Measurements from ENCODE around the gene MRNIP. TPM values are rescaled to one million over a fixed set of nuclear protein-coding genes. Genes with fewer than 3 reads are reported as not detected.

Gene MRNIP
- total RNA-seq, 3 donors from 2014 or later: 20.8 to 38.3 (median 27.5) TPM

DNA sequence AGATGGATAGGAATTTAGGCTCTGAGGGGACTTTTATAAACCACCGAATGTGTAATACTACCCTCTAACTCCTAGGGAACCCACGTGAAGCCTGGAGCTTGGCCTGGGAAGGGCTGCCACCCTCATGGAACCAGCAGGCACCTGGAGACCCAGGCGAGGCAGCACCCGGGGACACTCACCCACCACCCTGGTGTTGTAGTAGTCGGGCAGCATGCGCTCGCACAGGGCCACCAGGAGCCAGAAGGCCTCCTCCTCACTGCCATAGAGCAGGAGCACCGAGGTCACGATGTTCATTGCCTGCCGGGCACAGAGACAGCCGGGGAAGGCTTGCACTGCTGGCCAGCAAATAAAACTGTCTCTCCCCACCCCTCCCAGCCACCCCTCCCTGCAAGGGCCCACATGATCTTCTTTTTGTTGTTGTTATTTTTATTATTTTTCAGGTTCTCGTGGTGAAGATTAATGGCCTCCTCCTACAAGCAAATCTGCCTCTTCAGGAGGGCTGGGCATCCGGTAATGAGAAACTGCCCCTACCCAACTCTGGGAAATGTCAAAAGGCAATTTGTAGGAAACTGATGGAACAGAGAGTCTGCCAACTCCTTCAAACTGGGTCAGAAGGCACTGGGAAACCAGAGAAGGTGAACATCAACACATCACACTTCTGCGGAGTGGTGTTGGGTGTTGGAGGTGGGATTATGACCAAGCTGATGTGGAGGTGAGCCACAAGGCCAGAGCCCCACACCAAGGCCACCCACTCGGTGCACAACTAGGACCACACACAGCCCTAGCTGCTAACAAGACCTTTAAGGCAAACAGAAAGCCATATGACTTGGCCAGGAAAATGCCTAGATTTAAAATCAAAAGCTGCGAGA, 17.4 kb upstream of the MRNIP start:
- ATAC-seq (no peak), DNase-seq (peak in 1 of 3 donors; percentile 16)
- H3K9me3 ChIP-seq: no peaks in the 10 kb centered on the region
- intact Hi-C loops (cut with DNase I, micrococcal nuclease): no loop called here
- peaks cover 8% of the 10 kb centered on the region for H3K36me3 ChIP-seq (ENCODE audit: low read depth)
- H3K4me3 ChIP-seq: no peak overlapping the region
- H3K4me1 ChIP-seq (ENCODE audit: low read depth): no peaks in the 10 kb centered on the region
- TF ChIP-seq, protein P1, sequence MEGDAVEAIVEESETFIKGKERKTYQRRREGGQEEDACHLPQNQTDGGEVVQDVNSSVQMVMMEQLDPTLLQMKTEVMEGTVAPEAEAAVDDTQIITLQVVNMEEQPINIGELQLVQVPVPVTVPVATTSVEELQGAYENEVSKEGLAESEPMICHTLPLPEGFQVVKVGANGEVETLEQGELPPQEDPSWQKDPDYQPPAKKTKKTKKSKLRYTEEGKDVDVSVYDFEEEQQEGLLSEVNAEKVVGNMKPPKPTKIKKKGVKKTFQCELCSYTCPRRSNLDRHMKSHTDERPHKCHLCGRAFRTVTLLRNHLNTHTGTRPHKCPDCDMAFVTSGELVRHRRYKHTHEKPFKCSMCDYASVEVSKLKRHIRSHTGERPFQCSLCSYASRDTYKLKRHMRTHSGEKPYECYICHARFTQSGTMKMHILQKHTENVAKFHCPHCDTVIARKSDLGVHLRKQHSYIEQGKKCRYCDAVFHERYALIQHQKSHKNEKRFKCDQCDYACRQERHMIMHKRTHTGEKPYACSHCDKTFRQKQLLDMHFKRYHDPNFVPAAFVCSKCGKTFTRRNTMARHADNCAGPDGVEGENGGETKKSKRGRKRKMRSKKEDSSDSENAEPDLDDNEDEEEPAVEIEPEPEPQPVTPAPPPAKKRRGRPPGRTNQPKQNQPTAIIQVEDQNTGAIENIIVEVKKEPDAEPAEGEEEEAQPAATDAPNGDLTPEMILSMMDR (IDR thresholded peaks at IDR 0.05): no peak

DNA sequence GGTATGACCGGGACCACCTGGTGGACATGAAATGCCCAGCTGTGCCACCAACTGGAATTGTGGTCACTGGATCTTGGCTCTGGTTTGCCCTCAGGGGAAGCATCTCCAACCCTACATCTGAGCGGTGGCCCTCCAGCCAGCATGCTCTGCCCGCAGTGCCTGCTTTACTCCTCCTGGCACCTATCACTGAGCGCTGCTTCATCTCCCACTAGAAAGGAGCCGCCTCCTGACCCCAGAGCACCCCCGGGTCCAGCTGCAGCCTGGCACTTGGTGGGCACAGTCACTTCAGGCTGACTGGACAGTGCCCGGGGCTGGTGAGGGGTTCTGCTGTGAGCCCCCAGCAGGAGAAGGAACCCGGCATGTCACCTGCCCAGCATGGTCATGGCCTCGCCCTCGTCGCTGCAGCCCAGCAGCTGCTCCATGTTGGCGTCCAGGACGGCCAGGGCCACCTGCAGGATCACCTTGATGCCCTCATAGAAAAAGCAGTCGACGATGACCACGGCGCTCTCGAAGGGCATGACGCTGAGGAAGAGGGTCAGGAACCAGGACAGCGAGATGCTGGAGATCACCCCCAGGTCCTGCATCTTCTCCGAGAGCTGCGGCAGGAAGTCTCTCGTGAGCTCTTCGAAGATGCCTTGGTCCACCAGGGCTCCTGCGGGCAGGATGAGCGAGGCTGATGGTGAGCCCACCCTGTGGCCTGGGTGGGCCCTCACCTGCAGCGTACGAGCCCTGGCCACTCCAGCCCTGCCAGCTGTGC, 16.1 kb upstream of the MRNIP start:
- H3K4me1 ChIP-seq (ENCODE audit: low read depth): no peaks in the 10 kb centered on the region
- intact Hi-C loops (cut with DNase I, micrococcal nuclease): no loop called here
- no peak overlapping the region for H3K4me3 ChIP-seq
- peaks cover 8% of the 10 kb centered on the region for H3K36me3 ChIP-seq (ENCODE audit: low read depth)
- TF ChIP-seq, protein P1 (IDR thresholded peaks at IDR 0.05): no peak
- DNase-seq: peak in 1 of 3 donors; percentile 16
- no peak for ATAC-seq
- no peaks in the 10 kb centered on the region for H3K9me3 ChIP-seq

DNA sequence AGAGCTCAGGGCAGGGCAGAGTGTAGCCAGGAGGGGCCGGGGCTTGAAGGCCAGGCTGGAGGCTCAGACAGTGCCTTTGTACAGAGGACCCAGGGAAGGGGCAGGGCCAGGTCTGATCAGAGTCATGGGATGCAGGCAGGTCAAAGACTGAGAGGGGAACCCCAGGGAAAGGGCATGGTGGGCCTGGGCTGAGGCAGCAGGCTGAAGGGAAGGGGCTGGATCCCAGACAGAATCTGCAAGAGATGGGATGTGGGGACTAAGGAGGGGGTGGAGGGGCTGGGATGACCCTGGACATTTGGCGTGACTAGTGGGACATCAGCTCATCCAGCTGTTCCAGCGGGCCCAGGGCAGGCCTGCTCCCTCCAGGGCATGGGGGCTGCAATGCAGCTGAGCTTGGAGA, 15.5 kb upstream of the MRNIP start:
- no peak for DNase-seq
- TF ChIP-seq, protein P1 (IDR thresholded peaks at IDR 0.05): no peak
- H3K36me3 ChIP-seq (ENCODE audit: low read depth): peaks cover 8% of the 10 kb centered on the region
- intact Hi-C loops (cut with DNase I, micrococcal nuclease): no loop called here
- H3K4me3 ChIP-seq: no peak overlapping the region
- ATAC-seq: no peak
- H3K4me1 ChIP-seq (ENCODE audit: low read depth): no peaks in the 10 kb centered on the region
- no peaks in the 10 kb centered on the region for H3K9me3 ChIP-seq

DNA sequence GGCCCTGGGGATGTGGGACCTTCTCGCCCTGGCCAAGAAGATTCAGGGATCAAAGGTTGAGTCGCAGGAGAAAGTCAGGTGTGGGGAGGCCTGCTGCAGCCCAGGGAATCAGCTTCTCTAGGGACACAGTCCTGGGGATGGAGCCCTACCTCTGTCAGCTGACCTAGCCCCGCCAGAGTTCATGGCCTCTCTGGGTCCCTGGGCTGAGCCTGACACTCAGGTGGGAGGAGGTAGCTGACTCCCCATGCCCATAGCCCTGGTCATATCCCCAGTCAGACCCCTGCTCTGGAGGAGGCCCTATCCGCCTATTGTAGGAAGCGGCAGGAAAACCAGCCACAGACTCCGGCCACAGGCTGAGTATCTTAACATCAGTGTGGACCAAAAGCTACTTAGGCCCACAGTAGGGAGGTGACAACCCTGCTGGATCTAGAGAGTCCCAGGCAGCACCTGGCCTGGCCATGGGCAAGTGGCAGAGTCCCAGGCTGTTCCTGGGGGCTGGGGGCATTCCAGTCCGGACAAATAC, 15.0 kb upstream of the MRNIP start:
- TF ChIP-seq, protein P1 (IDR thresholded peaks at IDR 0.05): no peak
- H3K36me3 ChIP-seq (ENCODE audit: low read depth): peaks cover 5% of the 10 kb centered on the region

DNA sequence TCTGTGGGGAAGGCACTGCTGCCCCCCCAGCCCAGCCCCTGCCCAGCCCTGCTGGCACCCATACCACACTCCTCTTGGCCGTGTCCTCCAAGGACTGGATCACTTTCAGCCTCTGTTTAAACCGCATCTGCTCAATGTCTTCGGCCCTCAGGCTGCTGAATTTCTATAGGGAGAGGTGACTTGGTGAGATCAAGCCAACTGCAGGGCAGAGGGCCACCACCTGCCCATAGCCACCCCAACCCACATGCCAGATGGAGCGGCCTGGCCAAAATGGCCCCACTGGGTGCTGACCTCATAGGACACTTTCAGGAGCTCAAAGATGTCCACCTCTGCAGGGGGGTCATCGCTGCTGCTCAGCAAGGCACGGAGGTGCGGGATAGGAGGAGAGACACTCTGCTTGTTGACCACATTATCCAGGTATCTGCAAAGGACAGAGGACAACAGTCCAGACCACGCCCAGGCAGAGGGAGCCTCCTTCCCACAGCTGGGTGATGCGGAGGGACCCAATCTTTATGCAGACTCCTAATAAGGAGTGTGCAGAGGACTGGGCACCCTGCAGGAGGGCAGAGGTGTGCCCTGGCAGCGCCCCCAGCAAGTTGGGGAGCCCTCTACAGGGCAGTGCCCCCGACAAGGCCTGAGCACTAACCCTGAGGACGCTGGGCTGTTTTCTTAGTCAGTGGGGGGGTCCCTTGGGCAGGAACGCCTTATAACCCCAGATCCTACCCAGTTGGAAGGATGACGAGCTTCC, 14.4 kb upstream of the MRNIP start:
- TF ChIP-seq, protein P1 (IDR thresholded peaks at IDR 0.05): no peak
- no peak for ATAC-seq
- H3K9me3 ChIP-seq: no peaks in the 10 kb centered on the region
- no peaks in the 10 kb centered on the region for H3K4me1 ChIP-seq (ENCODE audit: low read depth)
- peaks cover 5% of the 10 kb centered on the region for H3K36me3 ChIP-seq (ENCODE audit: low read depth)
- peak in 1 of 3 donors; percentile 6 for DNase-seq
- no peak overlapping the region for H3K4me3 ChIP-seq
- intact Hi-C loops (cut with DNase I, micrococcal nuclease): no loop called here

More for the DNA sequence above, 15.0 kb upstream of the MRNIP start:
- peak in 1 of 3 donors; percentile 16 for DNase-seq
- no peak for ATAC-seq
- Histone ChIP-seq H3K9me3 (no peaks in the 10 kb centered on the region), H3K4me3 (no peak overlapping the region), H3K4me1 (ENCODE audit: low read depth) (no peaks in the 10 kb centered on the region)
- intact Hi-C loops (cut with DNase I, micrococcal nuclease): no loop called here

Measured in mucosa of descending colon (tissue), 3 donors.